Upper lobe of right lung (tissue), 1 donor: Measurements from ENCODE around the gene CPA2. TPM values are rescaled to one million over a fixed set of nuclear protein-coding genes. Genes with fewer than 3 reads are reported as not detected.
A peak's percentile ranks its signal among the peaks of the same experiment; 100 is the strongest.

Experiments
- ATAC-seq: fragments of 200-7000 bp; cut with Tn5 transposase; one replicate; pipeline ENCODE4 v1.9.1; 2020; ENCODE audit warnings: mild to moderate bottlenecking, moderate library complexity
- DNase-seq: peaks from one replicate; pipeline ENCODE4 v3.0.0-alpha.2; 2020
- H3K27ac ChIP-seq: fragments of 200-600 bp; one replicate; pipeline ENCODE4 v1.8.0; 2022
- H3K27me3 ChIP-seq: fragments of 200-600 bp; one replicate; pipeline ENCODE4 v1.8.0; 2022; ENCODE audit warnings: mild to moderate bottlenecking
- H3K36me3 ChIP-seq: fragments of 200-600 bp; one replicate; pipeline ENCODE4 v1.8.0; 2022
- H3K4me1 ChIP-seq: fragments of 200-600 bp; one replicate; pipeline ENCODE4 v1.8.0; 2022
- H3K4me3 ChIP-seq: fragments of 200-600 bp; one replicate; pipeline ENCODE4 v1.8.0; 2022; ENCODE audit warnings: mild to moderate bottlenecking
- H3K9me3 ChIP-seq: fragments of 200-600 bp; one replicate; pipeline ENCODE4 v1.8.0; 2022
- CTCF ChIP-seq: fragments of 200-600 bp; IDR thresholded peaks from one replicate; pipeline ENCODE4 v1.8.0; 2022; ENCODE audit warnings: antibody characterized with exemption
- intact Hi-C: fragments of 100-400 bp; cut with DNase I; formaldehyde crosslinking; loops from one replicate; pipeline ENCODE4 v1.11.0; 2022
- total RNA-seq: library from RNA; stranded (reverse); fragmentation: NEBNext Ultra II Directional; extraction: Animal tissue kit (Norgen Biotek cat#: 25700); gene quantifications from one replicate; pipeline ENCODE4 v1.2.1, GENCODE V29; 2021
- donor health status: DM: no; HTN: yes; CAD: no; lungs with severe emphysema.

The CPA2 gene
- total RNA-seq, 1 donor from 2014 or later, result not detected

DNA sequence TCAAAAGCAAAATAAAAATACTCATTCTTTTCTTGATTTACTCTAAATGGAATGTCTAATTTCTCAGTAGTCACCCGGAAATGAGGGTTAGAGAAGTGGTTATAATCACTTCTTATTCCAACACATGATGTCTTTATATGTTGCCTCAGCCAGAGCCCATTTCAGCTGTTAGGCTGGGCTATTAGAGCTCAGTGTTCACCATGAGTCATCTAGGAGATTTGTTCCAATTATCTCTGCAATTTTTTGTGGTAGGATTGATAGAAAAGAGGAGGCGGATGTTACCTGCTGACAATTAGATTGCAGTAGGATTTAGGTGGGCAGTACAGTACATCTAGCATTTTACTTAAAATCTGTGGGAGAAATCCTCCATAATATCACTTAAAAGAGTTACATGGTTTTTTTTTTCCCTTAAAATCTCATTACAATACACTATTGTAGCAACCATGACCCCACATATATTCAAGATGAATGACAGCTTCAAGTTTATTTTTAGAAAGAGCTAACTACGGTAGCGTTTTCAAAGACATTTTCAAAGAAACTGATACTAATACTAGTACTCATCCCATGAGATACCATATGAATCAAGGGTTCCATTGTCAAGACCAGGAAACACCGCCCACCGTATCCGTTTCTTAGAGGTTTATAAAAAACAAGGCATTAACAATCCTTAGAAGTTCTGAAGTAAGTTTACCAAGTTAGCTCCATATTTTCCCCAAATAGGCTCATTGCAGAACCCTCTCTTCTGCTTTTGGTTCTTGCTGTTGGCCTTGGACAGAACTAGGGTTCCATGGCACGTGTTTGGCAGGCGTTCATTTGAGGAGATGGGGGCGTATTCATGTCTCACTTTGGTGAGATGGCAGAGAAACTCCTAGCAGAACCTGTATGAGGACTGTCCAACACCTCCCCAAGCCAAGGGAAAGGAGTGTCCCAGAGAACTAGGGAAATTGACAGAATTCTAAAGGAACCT lies 10.4 kb downstream of the CPA2 start:
- ATAC-seq (no peak), DNase-seq (no peak)
- H3K27me3 ChIP-seq, result peaks cover 16% of the 10 kb centered on the region
- no peak overlapping the region for H3K27ac ChIP-seq
- TF ChIP-seq CTCF, result no peak
- peaks cover 5% of the 10 kb centered on the region for H3K4me1 ChIP-seq
- no peaks in the 10 kb centered on the region for H3K36me3 ChIP-seq
- intact Hi-C loops, result no loop called here
- H3K4me3 ChIP-seq, result no peak overlapping the region
- H3K9me3 ChIP-seq, result no peaks in the 10 kb centered on the region

GRCh38 chr7:130277763-130278643 lies 11.3 kb downstream of the CPA2 start:
- intact Hi-C loops, result no loop called here
- Histone ChIP-seq H3K27ac (no peak overlapping the region), H3K9me3 (no peaks in the 10 kb centered on the region), H3K36me3 (no peaks in the 10 kb centered on the region), H3K4me3 (no peak overlapping the region), H3K27me3 (peaks cover 9% of the 10 kb centered on the region), H3K4me1 (peaks cover 2% of the 10 kb centered on the region)
- no peak for DNase-seq
- TF ChIP-seq CTCF, result peak; percentile 68
- ATAC-seq, result peak; percentile 77

GRCh38 chr7:130278860-130279259 lies 12.2 kb downstream of the CPA2 start:
- no peak for DNase-seq
- Histone ChIP-seq H3K4me3 (no peak overlapping the region), H3K4me1 (no peaks in the 10 kb centered on the region), H3K36me3 (no peaks in the 10 kb centered on the region), H3K9me3 (no peaks in the 10 kb centered on the region), H3K27me3 (peaks cover 8% of the 10 kb centered on the region), H3K27ac (no peak overlapping the region)
- no peak for ATAC-seq
- intact Hi-C loops, result no loop called here
- TF ChIP-seq CTCF, result no peak

DNA sequence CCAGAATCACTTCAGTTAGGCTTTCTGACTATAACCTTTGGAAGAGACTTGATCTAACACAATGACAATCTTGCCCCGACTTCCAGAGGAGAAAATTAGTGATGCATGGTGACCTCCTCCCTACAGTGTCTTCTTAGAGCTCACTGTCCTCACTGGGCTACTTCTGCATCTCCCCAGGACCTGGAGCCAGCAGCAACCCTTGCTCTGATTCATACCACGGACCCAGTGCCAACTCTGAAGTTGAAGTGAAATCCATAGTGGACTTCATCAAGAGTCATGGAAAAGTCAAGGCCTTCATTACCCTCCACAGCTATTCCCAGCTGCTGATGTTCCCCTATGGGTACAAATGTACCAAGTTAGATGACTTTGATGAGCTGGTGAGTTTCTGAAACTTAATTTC lies 12.6 kb downstream of the CPA2 start:
- Histone ChIP-seq H3K4me1 (no peaks in the 10 kb centered on the region), H3K36me3 (no peaks in the 10 kb centered on the region), H3K27me3 (peaks cover 8% of the 10 kb centered on the region), H3K27ac (no peak overlapping the region), H3K4me3 (no peak overlapping the region), H3K9me3 (no peaks in the 10 kb centered on the region)
- TF ChIP-seq CTCF, result no peak
- intact Hi-C loops, result no loop called here
- no peak for ATAC-seq
- DNase-seq, result no peak

- DNase-seq, result no peak
- no peaks in the 10 kb centered on the region for H3K9me3 ChIP-seq
- TF ChIP-seq CTCF, result no peak
- ATAC-seq, result no peak
- peaks cover 5% of the 10 kb centered on the region for H3K27me3 ChIP-seq
- no peak overlapping the region for H3K27ac ChIP-seq
- H3K4me1 ChIP-seq, result no peaks in the 10 kb centered on the region
- intact Hi-C loops, result no loop called here
- H3K4me3 ChIP-seq, result no peak overlapping the region
- H3K36me3 ChIP-seq, result no peaks in the 10 kb centered on the region
Measured at GRCh38 chr7:130279906-130280305, 13.2 kb downstream of the CPA2 start.
